Endothelial cell of umbilical vein (primary cell): Measurements from ENCODE around the gene GPR183.

ENCODE experiments used
- JUN ChIP-seq: IDR thresholded peaks from 2 replicates; pipeline ENCODE4 v1.6.1; 2011; ENCODE audit warnings: borderline replicate concordance, low read depth; ENCODE audit not compliant: insufficient read length, insufficient read depth
- POLR2A ChIP-seq: IDR thresholded peaks from 2 replicates; pipeline ENCODE4 v1.6.1; 2012; ENCODE audit warnings: low read depth, mild to moderate bottlenecking, control low read depth, low read length

- no peak for TF ChIP-seq JUN
- no peak for TF ChIP-seq POLR2A
Observed at GRCh38 chr13:99267927-99268326, 39.3 kb downstream of the GPR183 start.
